Measurements from ENCODE around the gene KCNAB1. TPM values are rescaled to one million over a fixed set of nuclear protein-coding genes. Genes with fewer than 3 reads are reported as not detected.

KCNAB1 gene
- total RNA-seq, 2 experiments from 2014 or later: not detected

DNA sequence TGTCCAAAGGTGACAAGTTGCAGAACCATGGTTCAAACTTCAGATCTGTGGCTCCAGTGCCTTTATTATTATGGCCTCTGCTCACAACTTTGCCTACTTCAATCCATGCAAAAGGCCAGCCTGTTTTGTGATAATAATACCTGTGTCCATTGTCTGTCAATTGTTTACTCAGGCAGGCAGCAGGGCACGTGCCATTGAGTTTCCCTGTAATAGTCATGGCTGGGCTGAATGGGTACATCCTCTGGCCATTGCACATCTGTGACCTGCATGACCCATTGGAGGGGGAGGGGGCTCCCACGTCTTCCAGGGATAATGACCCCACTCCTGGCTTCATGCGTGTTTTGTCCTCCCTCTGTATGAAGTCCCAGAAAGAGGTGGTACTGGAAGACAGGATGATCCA, 219.1 kb downstream of the KCNAB1 start:
- intact Hi-C loops (cut with micrococcal nuclease; ENCODE audit: unreplicated experiment): no loop called here
- no TSS peak for BruUV-seq (replicated peaks)

GRCh38 chr3:156341332-156341731, 221.0 kb downstream of the KCNAB1 start:
- Histone ChIP-seq H2AFZ (ENCODE audit: low read length) (no peak overlapping the region), H3K4me2 (ENCODE audit: low read length) (no peak overlapping the region), H3K36me3 (ENCODE audit: insufficient read depth, low read length) (no peaks in the 10 kb centered on the region), H3K4me1 (ENCODE audit: insufficient read depth, low read length, poor library complexity, severe bottlenecking) (peaks cover 3% of the 10 kb centered on the region), H3K4me3 (ENCODE audit: low read depth, low read length, poor library complexity, severe bottlenecking) (no peak overlapping the region), H4K20me1 (ENCODE audit: insufficient read depth, low read length) (no peaks in the 10 kb centered on the region), H3K27ac (ENCODE audit: low read depth, low read length, poor library complexity, severe bottlenecking) (no peak overlapping the region), H3K9me3 (ENCODE audit: low read length) (no peaks in the 10 kb centered on the region), H3K9me2 (ENCODE audit: insufficient read depth, low read length) (no peaks in the 10 kb centered on the region), H3K79me2 (ENCODE audit: insufficient read depth, low read depth, low read length) (no peaks in the 10 kb centered on the region)
- CTCF ChIA-PET (ENCODE audit: unreplicated experiment): no interaction called here
- no peak for TF ChIP-seq CTCF (conservative IDR thresholded peaks at IDR 0.05; ENCODE audit: low read length)
- no peak for TF ChIP-seq EZH2phosphoT487 (IDR thresholded peaks at IDR 0.05; ENCODE audit: borderline replicate concordance, low read depth, low read length)
- BruUV-seq (replicated peaks): no TSS peak
- DNase-seq (ENCODE audit: low spot score): no peak
- POLR2A ChIA-PET: interaction anchor here (0.8 kb wide), 1 partner anchor 10 kb away, joined by 5 read pairs; no protein-coding TSS in a partner anchor
- intact Hi-C loops (cut with micrococcal nuclease; ENCODE audit: unreplicated experiment): no loop called here

More for the DNA sequence above, 219.1 kb downstream of the KCNAB1 start:
- Histone ChIP-seq H3K79me2 (ENCODE audit: insufficient read depth, low read depth, low read length) (no peaks in the 10 kb centered on the region), H2AFZ (ENCODE audit: low read length) (no peak overlapping the region), H3K9me3 (ENCODE audit: low read length) (no peaks in the 10 kb centered on the region), H3K9me2 (ENCODE audit: insufficient read depth, low read length) (no peaks in the 10 kb centered on the region), H3K4me1 (ENCODE audit: insufficient read depth, low read length, poor library complexity, severe bottlenecking) (peaks cover 3% of the 10 kb centered on the region), H3K27ac (ENCODE audit: low read depth, low read length, poor library complexity, severe bottlenecking) (no peak overlapping the region), H3K4me2 (ENCODE audit: low read length) (no peak overlapping the region), H3K4me3 (ENCODE audit: low read depth, low read length, poor library complexity, severe bottlenecking) (no peak overlapping the region), H3K36me3 (ENCODE audit: insufficient read depth, low read length) (no peaks in the 10 kb centered on the region), H4K20me1 (ENCODE audit: insufficient read depth, low read length) (no peaks in the 10 kb centered on the region)
- DNase-seq (ENCODE audit: low spot score): no peak
- no peak for TF ChIP-seq EZH2phosphoT487 (IDR thresholded peaks at IDR 0.05; ENCODE audit: borderline replicate concordance, low read depth, low read length)
- no peak for TF ChIP-seq CTCF (conservative IDR thresholded peaks at IDR 0.05; ENCODE audit: low read length)
- POLR2A ChIA-PET: no interaction called here
- CTCF ChIA-PET (ENCODE audit: unreplicated experiment): no interaction called here

- H3K4me2 ChIP-seq (ENCODE audit: low read length): peak overlapping the region; percentile 20; the same call in 1 of the 2 replicates
- no peaks in the 10 kb centered on the region for H3K36me3 ChIP-seq (ENCODE audit: insufficient read depth, low read length)
- no peak overlapping the region for H3K27ac ChIP-seq (ENCODE audit: low read depth, low read length, poor library complexity, severe bottlenecking)
- no peak for TF ChIP-seq EZH2phosphoT487 (IDR thresholded peaks at IDR 0.05; ENCODE audit: borderline replicate concordance, low read depth, low read length)
- peak; percentile 64 for TF ChIP-seq CTCF (conservative IDR thresholded peaks at IDR 0.05; ENCODE audit: low read length)
- H3K9me2 ChIP-seq (ENCODE audit: insufficient read depth, low read length): no peaks in the 10 kb centered on the region
- BruUV-seq (replicated peaks): no TSS peak
- no peaks in the 10 kb centered on the region for H4K20me1 ChIP-seq (ENCODE audit: insufficient read depth, low read length)
- H3K4me1 ChIP-seq (ENCODE audit: insufficient read depth, low read length, poor library complexity, severe bottlenecking): peaks cover 3% of the 10 kb centered on the region
- ChIA-PET CTCF (ENCODE audit: unreplicated experiment) (no interaction called here), POLR2A (interaction anchor here (0.7 to 1.2 kb wide), 5 partner anchors 9 to 496 kb away, joined by 3 to 5 read pairs (median 3); no protein-coding TSS in a partner anchor)
- peak; percentile 45 for DNase-seq (ENCODE audit: low spot score)
- H3K4me3 ChIP-seq (ENCODE audit: low read depth, low read length, poor library complexity, severe bottlenecking): no peak overlapping the region
- no peaks in the 10 kb centered on the region for H3K9me3 ChIP-seq (ENCODE audit: low read length)
- H2AFZ ChIP-seq (ENCODE audit: low read length): no peak overlapping the region
- intact Hi-C loops (cut with micrococcal nuclease; ENCODE audit: unreplicated experiment): no loop called here
- H3K79me2 ChIP-seq (ENCODE audit: insufficient read depth, low read depth, low read length): no peaks in the 10 kb centered on the region
Observed at GRCh38 chr3:156341831-156342416, 221.5 kb downstream of the KCNAB1 start.

Data from OCI-LY7 (cell line).